Body of pancreas (tissue), 4 donors: ENCODE measurements around the gene ANKH. TPM values are rescaled to one million over a fixed set of nuclear protein-coding genes. Genes with fewer than 3 reads are reported as not detected.

Experiments used
- ATAC-seq: fragments of 150-250 bp; one replicate; pipeline ENCODE4 v1.9.1; 2016
- DNase-seq, 4 donors: peaks; one replicate each; pipeline ENCODE4 v3.0.0-alpha.2; 2019
- H3K27ac ChIP-seq, 4 donors: fragments of 200-600 bp; sonication (generic); 1 replicate in 3 of 4; 2 replicates in 1 of 4; pipeline versions ENCODE4 v1.5.1 to v1.6.1; 2016 to 2019; ENCODE audit warnings: mild to moderate bottlenecking in 1 of 4, mixed read lengths in 1 of 4, moderate library complexity in 1 of 4
- H3K27me3 ChIP-seq, 2 donors: fragments of 200-600 bp; sonication (generic); one replicate each; pipeline ENCODE4 v1.6.0; 2016; ENCODE audit warnings: mild to moderate bottlenecking in 1 of 2
- H3K36me3 ChIP-seq, 2 donors: fragments of 200-600 bp; sonication (generic); replicated peaks in 1 of 2; 2 replicates each; pipeline ENCODE4 v1.5.1; 2016; ENCODE audit warnings: low read depth in 2 of 2; ENCODE audit not compliant: insufficient read depth in 1 of 2
- H3K4me1 ChIP-seq: fragments of 200-600 bp; sonication (generic); one replicate; pipeline ENCODE4 v1.6.0; 2016
- H3K4me3 ChIP-seq, 2 donors: fragments of 200-600 bp; sonication (generic); 1 replicate in 1 of 2; 2 replicates in 1 of 2; pipeline ENCODE4 v1.5.1; 2016 to 2019
- H3K9me3 ChIP-seq, 3 donors: fragments of 200-600 bp; sonication (generic); 1 replicate in 2 of 3; 2 replicates in 1 of 3; pipeline ENCODE4 v1.5.1; 2016
- POLR2A ChIP-seq, 3 donors: fragments of 450-650 bp; IDR thresholded peaks; one replicate each; pipeline ENCODE4 v1.6.1; 2016; ENCODE audit warnings: antibody characterized with exemption in 3 of 3, mild to moderate bottlenecking in 2 of 3
- WGBS, 2 donors: methylation state at CpG; one replicate each; pipeline ENCODE4 v1.1.5; 2017; 5-methylcytosine and 5-hydroxymethylcytosine counted together
- intact Hi-C: fragments of 100-400 bp; cut with DNase I; formaldehyde crosslinking; loops from one replicate; pipeline ENCODE4 v1.15.1; 2023
- total RNA-seq, 2 donors: library from RNA; depleted of rRNA; stranded (reverse); fragments of >200 nt; gene quantifications; one replicate each; pipeline ENCODE4 v1.1.0, GENCODE V29; 2016
- TF ChIP-seq, protein P1 (sequence below), 7 experiments: fragments of 450-650 bp in 4 of 7; fragments of 200-600 bp in 3 of 7; sonication (generic) in 3 of 7; IDR thresholded peaks; one replicate each; pipeline ENCODE4 v1.5.1; 2016 to 2019; ENCODE audit warnings: antibody characterized with exemption in 7 of 7

The ANKH gene
- total RNA-seq, 2 donors from 2014 or later: 19.1 to 20.5 TPM

GRCh38 chr5:14672082-14672481 is 199.5 kb downstream of the ANKH start:
- H3K4me1 ChIP-seq: peaks cover 53% of the 10 kb centered on the region
- TF ChIP-seq, protein P1, sequence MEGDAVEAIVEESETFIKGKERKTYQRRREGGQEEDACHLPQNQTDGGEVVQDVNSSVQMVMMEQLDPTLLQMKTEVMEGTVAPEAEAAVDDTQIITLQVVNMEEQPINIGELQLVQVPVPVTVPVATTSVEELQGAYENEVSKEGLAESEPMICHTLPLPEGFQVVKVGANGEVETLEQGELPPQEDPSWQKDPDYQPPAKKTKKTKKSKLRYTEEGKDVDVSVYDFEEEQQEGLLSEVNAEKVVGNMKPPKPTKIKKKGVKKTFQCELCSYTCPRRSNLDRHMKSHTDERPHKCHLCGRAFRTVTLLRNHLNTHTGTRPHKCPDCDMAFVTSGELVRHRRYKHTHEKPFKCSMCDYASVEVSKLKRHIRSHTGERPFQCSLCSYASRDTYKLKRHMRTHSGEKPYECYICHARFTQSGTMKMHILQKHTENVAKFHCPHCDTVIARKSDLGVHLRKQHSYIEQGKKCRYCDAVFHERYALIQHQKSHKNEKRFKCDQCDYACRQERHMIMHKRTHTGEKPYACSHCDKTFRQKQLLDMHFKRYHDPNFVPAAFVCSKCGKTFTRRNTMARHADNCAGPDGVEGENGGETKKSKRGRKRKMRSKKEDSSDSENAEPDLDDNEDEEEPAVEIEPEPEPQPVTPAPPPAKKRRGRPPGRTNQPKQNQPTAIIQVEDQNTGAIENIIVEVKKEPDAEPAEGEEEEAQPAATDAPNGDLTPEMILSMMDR (IDR thresholded peaks at IDR 0.05): no peak
- TF ChIP-seq POLR2A (IDR thresholded peaks at IDR 0.05): no peak
- ATAC-seq: no peak
- no peaks in the 10 kb centered on the region for H3K9me3 ChIP-seq
- H3K4me3 ChIP-seq: no peak overlapping the region
- H3K36me3 ChIP-seq: no peaks in the 10 kb centered on the region
- intact Hi-C loops: no loop called here
- 62 to 67% methylated on average over 4 of the region's 4 CpGs for WGBS, 2 donors
- H3K27me3 ChIP-seq: no peaks in the 10 kb centered on the region
- DNase-seq: peak in 1 of 4 donors; percentile 30
- H3K27ac ChIP-seq: peak overlapping the region in 1 of 4 donors; percentile 58

DNA sequence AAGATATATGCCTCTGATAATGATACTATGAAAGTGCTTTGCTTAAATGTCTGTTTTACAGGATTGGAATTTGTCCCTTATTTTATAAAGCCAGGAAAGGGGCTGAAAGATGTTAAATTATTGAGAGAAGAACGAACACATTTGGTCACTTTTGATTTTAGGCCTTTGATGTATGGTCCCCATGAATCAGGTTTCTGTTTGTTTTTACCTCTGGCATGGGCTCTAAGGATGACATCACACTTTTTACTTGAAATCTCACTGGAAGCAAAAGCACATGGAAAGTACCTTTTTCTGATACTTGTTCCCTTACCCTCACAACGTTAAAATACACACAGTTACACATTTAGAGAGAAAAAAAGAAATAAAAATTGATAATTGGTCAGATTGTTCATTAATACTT is 200.2 kb downstream of the ANKH start:
- no peaks in the 10 kb centered on the region for H3K27me3 ChIP-seq
- ATAC-seq: peak; percentile 60
- H3K4me3 ChIP-seq: no peak overlapping the region
- WGBS, 2 donors: 19 to 28% methylated on average over 2 of the region's 2 CpGs
- no peaks in the 10 kb centered on the region for H3K9me3 ChIP-seq
- H3K4me1 ChIP-seq: peaks cover 57% of the 10 kb centered on the region
- no peaks in the 10 kb centered on the region for H3K36me3 ChIP-seq
- no peak for DNase-seq
- intact Hi-C loops: no loop called here
- H3K27ac ChIP-seq: peak overlapping the region in 2 of 4 donors; percentile 13 to 58
- no peak for TF ChIP-seq POLR2A (IDR thresholded peaks at IDR 0.05)
- TF ChIP-seq, protein P1 (IDR thresholded peaks at IDR 0.05): no peak

DNA sequence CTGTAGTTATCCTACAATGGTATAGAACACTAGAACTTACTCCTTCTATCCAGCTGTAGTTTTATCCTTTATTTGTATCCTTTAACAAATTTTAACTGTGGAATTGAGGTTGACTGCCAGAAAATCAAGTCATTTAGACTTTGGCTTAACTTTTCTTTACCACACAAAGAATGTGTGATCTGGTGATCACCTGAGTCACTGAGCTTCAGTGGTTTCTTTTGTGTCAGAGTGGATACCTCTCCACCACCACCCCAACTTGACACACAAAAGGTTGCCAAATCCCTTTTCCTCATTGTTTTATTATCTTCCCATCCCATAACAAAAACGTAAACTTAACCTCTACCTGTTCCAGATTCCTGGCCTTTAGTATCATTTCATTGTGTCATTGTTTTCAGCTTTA is 201.6 kb downstream of the ANKH start:
- TF ChIP-seq POLR2A (IDR thresholded peaks at IDR 0.05): no peak
- TF ChIP-seq, protein P1 (IDR thresholded peaks at IDR 0.05): no peak
- no peak for DNase-seq
- Histone ChIP-seq H3K4me3 (no peak overlapping the region), H3K27ac (no peak overlapping the region), H3K4me1 (peaks cover 53% of the 10 kb centered on the region), H3K36me3 (no peaks in the 10 kb centered on the region), H3K27me3 (no peaks in the 10 kb centered on the region), H3K9me3 (no peaks in the 10 kb centered on the region)
- WGBS, 2 donors: 53 to 60% methylated on average over 1 of the region's 1 CpG
- ATAC-seq: no peak
- intact Hi-C loops: no loop called here

DNA sequence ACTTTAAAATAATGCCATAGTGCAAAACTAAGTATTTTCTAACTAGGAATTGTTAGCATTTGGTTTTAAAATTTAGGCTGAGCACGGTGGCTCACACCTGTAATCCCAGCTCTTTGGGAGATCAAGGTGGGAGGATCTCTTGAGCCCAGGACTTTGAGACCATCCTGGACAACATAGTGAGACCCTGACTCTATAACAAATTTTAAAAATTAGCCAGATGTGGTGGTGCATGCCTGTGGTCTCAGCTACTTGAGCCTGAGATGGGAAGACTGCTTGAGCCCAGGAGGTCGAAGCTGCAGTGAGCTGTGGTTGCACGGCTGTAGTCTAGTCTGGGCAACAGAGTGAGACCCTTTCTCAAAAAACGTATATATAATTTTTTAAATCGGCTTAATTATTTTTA is 202.2 kb downstream of the ANKH start:
- intact Hi-C loops: no loop called here
- TF ChIP-seq, protein P1 (IDR thresholded peaks at IDR 0.05): no peak
- no peak for TF ChIP-seq POLR2A (IDR thresholded peaks at IDR 0.05)
- no peaks in the 10 kb centered on the region for H3K36me3 ChIP-seq

DNA sequence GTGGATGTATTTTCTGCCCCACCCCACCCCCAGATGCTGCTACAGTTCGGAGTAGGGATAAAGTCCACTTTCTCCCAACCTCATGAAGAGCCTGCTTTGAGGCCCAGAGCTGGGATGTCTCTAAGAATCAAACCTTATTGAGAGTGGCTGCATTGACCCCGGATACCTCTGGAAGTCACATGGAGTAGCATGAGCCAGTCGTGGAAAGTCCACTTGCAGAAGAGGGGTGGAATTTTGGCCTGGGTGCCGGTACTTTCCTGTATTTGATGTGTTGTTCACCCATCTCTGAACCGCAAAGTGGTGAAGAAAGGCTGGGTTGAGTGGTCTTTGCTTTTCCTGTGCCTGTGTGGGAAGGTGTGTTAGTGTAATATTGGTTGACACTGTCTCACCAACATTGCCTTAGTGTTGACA is 203.4 kb downstream of the ANKH start:
- no peak overlapping the region for H3K4me3 ChIP-seq
- H3K27me3 ChIP-seq: no peaks in the 10 kb centered on the region
- H3K27ac ChIP-seq: no peak overlapping the region
- WGBS, 2 donors: 67 to 89% methylated on average over 5 of the region's 5 CpGs
- TF ChIP-seq, protein P1 (IDR thresholded peaks at IDR 0.05): no peak
- no peak for TF ChIP-seq POLR2A (IDR thresholded peaks at IDR 0.05)
- H3K36me3 ChIP-seq: no peaks in the 10 kb centered on the region
- H3K9me3 ChIP-seq: no peaks in the 10 kb centered on the region
- ATAC-seq: no peak
- intact Hi-C loops: no loop called here
- DNase-seq: no peak
- H3K4me1 ChIP-seq: peaks cover 57% of the 10 kb centered on the region

More for the DNA sequence above, 202.2 kb downstream of the ANKH start:
- no peak for DNase-seq
- no peak for ATAC-seq
- Histone ChIP-seq H3K27me3 (no peaks in the 10 kb centered on the region), H3K4me1 (peaks cover 50% of the 10 kb centered on the region), H3K4me3 (no peak overlapping the region), H3K27ac (no peak overlapping the region), H3K9me3 (no peaks in the 10 kb centered on the region)
- 78 to 88% methylated on average over 5 of the region's 5 CpGs for WGBS, 2 donors
